GM18520 (cell line): Measurements from ENCODE around the gene PLAGL1.
"Not testable (repeated sequence)": the region's sequence is repeated elsewhere in the genome, so short reads cannot be mapped to it uniquely, and the experiment has no call there.

Experiments
- ATAC-seq: cut with Tn5 transposase; IDR thresholded peaks from one replicate; pipeline ENCODE4 v1.9.1; 2021; ENCODE audit not compliant: unreplicated experiment

The PLAGL1 gene

DNA sequence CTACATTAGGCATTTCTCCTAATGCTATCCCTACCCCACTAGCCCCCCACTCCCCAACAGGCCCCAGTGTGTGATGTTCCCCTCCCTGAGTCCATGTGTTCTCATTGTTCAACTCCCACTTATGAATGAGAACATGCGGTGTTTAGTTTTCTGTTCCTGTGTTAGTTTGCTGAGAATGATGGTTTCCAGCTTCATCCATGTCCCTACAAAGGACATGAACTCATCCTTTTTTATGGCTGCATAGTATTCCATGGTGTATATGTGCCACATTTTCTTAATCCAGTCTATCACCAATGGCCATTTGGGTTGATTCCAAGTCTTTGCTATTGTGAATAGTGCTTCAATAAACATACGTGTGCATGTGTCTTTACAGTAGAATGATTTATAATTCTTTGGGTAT lies 1.6 kb upstream of the PLAGL1 start:
- ATAC-seq: not testable (repeated sequence)

GRCh38 chr6:144008846-144009245 lies 787 bp upstream of the PLAGL1 start:
- no peak for ATAC-seq

DNA sequence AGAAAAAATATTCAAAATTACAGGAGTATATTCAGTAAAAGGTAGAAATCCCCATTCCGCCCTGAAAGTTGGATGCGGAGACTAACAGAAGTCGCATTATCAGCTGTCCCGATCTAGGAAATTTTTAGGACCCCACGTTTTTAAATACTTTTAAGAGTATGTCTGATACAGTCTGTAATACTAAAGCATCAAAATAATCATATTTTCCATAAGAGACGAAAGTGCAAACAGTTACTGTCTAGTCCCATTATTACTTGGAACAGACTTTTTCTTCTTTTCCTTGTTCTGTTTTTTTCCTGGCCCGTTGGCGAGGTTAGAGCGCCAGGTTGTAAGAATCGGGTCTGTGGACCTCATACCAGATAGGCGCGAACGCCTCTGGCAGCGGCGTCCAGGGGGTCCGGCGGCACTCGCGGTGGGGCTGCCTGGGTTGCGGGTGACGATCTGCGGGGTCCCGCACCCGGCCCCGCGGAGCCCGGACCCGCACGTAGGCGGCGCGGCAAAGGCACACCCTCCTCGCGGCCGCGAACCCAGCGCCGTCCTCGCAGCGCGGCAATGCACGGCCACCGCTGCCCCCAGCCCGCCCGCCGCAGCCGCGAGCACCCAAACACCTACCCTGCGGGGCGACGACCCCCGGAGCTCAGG lies 460 bp downstream of the PLAGL1 start:
- ATAC-seq: no peak

- no peak for ATAC-seq
Observed at GRCh38 chr6:144006736-144007477, 1.2 kb downstream of the PLAGL1 start.

- no peak for ATAC-seq
Observed at GRCh38 chr6:143999406-143999805, 8.7 kb downstream of the PLAGL1 start.

- ATAC-seq: no peak
Observed at GRCh38 chr6:143998686-143999085, 9.4 kb downstream of the PLAGL1 start.

DNA sequence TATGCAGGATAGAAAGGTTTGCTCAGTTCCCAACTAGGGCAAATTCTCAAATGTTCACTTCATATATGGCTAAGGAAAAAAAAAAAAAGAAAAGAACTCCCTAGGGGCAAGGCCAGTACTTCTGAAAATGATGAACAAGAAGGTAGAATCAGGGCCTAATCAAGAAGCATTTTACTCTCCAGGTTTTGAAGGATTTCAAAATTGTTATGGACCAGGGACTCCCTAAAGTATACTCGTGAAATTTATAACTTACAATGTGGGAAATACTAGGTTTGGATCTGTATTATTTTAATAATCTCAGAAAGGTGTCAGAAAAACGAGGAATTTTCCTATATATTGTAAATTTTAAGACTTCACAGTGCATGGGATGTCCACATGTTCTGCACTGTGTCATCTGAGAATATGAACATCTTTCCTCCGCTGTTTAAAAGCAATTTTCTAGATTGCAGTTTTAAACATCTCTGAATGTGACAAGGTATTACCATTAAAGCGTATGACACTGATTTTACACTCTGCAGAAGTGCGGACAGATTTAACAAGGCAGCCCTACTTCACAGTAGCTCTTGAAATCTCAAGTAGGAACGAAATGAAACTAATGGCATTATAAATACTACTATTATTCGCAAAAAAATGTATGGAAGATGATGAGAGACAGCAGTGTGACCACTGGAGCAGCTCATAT lies 14.0 kb downstream of the PLAGL1 start:
- ATAC-seq: no peak

- ATAC-seq: no peak
Observed at GRCh38 chr6:143992285-143992684, 15.8 kb downstream of the PLAGL1 start.

DNA sequence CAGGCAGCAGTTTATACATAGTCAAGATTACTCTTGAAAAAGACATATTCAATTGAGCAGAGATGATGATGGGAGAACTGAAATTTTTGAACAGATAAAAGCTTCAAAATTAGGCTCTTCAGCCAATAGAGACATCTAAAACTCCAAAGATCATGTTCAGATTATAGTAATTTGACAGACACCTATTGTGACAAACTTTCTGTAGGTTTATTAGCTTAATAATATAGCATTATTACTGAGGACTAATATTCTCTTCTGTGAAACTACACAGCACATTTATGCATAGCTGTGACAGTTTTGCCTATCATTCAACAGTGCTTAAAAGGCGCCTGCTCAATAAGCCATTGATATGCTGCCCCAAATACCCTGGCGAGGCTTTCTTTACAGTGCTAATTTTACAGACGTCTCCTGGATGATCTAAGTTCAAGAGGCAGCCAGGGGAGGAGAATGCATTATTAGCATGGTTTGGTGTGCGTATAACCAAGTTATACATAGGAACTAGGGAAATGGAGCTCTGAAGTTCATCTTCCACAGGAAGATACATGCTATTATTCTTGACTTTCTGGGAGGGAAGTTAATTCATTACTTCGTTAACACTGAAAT lies 21.5 kb downstream of the PLAGL1 start:
- no peak for ATAC-seq

- no peak for ATAC-seq
Observed at GRCh38 chr6:143984666-143985065, 23.4 kb downstream of the PLAGL1 start.

GRCh38 chr6:143982968-143983367 lies 25.1 kb downstream of the PLAGL1 start:
- ATAC-seq: no peak

GRCh38 chr6:143980921-143981320 lies 27.1 kb downstream of the PLAGL1 start:
- no peak for ATAC-seq

- no peak for ATAC-seq
Observed at GRCh38 chr6:143976806-143977349, 31.2 kb downstream of the PLAGL1 start.

- ATAC-seq: no peak
Observed at GRCh38 chr6:143974089-143974488, 34.0 kb downstream of the PLAGL1 start.

DNA sequence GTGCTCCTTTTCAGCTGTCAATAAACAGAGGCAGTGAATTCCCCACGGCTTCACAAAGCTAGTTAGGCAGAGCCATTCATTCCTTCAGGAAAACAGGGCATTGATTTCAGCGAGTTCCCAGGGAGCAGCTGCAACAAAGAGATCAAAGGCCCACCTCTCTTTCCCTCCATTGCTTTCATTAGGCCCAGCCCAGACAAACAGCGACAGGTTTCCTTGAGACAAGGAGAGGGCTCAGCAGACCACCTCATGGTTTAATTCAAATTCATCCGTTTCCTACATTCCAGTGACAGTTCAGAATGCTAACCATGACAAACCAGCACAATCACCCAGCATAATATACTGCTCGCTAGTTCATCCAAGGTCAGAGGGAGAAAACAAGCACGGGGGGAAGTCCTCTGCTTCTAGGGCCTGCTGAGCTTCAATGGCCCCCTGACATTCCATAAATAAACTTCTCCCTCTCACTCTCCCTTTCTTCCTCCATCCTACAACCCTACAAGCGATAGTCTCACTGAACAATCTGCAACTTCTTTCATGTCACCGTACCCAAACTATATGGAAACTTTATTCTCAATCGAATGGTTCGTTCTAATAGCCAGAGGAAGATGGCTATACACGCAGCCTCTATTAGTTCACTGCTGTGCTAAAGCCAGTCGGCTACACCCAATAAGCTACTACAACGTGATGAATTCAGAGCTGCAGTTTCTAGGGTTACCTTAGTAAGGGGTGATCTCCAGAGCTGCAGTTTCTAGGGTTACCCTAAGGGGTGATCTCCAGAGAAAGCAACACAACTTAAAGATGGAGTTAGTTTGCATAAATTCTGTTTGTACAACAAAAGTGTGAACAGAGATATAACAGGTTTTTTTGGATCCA lies 34.7 kb downstream of the PLAGL1 start:
- ATAC-seq: no peak

DNA sequence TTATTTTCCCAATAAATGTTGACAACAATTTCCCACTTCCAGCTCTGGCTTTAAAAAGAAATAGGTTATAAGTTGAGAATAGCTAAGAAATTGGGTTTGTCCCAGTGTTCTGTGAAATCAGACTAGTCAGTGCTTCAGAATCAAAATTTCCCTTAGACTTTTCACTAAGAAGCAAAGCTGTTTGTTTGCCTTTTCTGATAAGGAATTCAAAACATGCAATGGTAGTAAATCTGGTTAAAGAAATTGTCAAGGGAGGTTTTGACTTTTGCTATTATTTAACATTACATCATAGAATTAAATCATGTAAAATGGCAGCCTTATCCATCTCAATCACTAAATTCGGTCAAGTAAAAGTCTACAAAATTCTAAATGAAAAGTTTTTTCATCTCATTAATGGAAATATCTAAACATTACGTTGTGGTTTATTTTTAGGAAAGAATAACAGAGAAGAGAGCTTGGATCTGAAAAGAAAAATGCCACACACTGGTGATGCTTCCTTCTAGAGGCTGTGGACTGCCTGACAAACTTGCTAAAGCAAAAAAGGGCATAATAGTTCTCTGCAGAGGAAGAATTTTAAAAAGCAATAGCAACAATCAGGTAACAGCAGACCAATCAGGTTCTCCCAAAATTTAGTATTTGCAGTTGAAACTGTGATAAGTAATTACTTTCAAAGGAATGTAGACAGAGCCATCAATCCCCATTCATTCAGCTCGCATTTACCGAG lies 36.4 kb downstream of the PLAGL1 start:
- no peak for ATAC-seq

DNA sequence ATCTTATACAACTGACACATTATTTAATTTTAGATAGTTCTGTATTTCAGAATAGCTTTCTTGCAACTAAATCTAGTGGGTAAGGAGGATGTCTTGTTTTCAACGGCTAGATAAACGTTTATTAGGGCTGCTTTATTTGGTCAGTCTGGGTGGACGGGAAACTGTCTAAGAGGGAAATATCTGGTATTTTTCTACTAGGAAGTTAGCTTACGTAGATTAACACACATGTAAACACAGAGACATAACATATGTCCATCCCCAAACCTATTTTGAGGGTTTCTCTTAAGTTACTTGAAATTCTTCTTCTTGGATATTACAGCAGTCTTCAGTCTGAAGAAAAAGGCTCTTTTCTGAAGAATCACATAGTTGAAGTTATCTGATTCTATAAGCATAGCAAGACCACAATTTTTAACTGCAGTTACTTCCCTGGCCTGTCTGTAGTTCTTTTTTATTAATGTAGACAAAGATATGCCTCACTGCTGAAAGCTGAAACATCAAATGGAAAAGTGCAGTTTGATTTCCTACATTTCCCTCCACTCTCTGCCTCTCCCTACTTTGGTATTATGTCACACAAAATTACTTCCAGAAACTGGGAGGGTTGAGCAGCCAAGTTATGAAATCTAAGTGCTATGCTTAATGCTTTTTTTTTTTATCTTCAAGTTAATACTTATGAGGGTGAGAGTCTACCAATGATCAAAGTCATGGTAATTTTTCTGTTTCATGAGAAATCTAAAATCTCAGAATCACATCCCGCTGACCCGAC lies 37.4 kb downstream of the PLAGL1 start:
- ATAC-seq: no peak

- ATAC-seq: no peak
Observed at GRCh38 chr6:143969077-143969476, 39.0 kb downstream of the PLAGL1 start.

DNA sequence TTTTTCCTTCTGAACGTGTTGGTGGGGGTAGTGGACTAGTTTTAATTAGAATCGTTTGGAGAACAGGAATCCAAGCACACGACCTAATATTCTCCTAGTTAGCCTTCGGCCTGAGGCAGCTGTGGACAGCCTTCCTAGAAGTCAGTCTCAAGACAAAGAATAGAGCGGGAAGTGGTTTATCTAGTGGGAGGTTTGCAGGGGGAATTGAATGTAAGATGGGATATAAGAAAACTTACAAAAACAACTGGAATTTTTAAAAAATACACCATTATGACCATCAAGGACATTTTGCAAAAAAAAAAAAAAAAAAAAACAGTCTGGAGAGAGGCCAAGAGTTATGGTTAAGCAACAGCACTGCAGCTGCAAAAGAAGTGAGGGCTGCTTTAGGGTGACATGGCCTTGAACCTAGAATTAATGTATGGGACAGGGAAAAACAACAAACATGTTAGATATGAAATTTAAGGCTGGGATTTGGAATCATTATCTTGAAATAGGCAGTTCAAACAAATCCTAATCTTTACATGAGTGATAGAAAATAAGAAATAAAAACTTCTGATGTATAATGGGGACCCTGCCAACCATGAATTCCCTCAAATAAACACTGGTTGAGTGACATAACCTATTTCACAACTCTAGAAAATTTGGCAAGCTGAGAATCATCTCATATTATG lies 40.2 kb downstream of the PLAGL1 start:
- ATAC-seq: no peak
